HG03575 (cell line): ENCODE results near the gene ATG14.
A peak's percentile ranks its signal among the peaks of the same experiment; 100 is the strongest.
"Not testable (repeated sequence)": the region's sequence is repeated elsewhere in the genome, so short reads cannot be mapped to it uniquely, and the experiment has no call there.

Experiments used
- ATAC-seq: cut with Tn5 transposase; IDR thresholded peaks from one replicate; pipeline ENCODE4 v1.9.1; 2021; ENCODE audit not compliant: unreplicated experiment, insufficient number of reproducible peaks, low FRiP score; ENCODE audit errors: extremely low read depth

Gene ATG14

DNA sequence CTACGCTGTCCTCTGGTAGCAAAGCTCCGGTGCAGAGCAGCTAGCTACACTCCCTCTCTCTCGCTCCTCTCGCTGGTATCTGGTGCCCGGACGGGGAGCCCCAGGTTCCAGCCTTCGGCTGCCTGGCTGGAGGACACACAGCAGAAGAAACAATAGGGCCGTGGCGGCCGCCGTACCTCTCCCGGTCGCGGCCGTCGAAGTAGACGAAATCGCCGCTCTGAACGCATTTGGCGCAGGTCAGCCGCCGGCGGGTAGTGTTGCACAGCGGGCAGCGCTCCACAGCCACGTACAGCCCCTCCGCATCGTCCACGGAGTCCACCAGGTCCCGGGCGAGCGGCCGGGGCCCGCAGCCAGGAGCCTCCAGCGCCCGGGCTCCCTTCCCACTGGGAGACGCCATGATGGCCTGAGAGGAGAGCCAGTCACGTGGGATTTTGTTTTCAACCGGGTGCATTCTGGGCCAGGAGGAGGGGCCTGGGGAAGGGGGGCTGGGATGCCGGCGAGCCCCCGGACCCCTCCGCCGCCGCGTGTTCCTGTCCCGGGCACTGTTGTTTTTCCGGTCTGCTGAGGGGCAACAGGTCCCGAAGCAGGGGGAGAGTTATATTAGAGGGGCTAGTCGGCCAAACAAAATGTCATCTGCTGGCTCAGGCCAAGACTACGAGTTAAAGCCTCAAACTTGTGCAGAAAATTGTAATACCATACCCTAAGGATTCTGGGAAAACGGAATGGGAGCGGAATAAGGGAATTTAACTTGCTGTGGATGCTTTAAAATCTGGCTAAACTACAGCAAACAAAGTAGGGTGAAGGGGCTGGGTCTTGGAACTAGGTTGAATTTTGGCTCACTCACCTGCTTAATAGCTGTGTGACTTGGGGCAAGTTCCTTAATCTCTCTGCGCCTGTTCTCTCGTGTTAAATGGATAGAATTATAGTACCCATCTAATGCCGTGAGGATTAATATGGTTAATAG is at the start of gene ATG14:
Gene ATG14, minus strand, starts transcription at position 405 of the 964 bp plus-strand sequence. Its CDS starts 8 bp downstream, at position 397.
- peak; percentile 65 for ATAC-seq

DNA sequence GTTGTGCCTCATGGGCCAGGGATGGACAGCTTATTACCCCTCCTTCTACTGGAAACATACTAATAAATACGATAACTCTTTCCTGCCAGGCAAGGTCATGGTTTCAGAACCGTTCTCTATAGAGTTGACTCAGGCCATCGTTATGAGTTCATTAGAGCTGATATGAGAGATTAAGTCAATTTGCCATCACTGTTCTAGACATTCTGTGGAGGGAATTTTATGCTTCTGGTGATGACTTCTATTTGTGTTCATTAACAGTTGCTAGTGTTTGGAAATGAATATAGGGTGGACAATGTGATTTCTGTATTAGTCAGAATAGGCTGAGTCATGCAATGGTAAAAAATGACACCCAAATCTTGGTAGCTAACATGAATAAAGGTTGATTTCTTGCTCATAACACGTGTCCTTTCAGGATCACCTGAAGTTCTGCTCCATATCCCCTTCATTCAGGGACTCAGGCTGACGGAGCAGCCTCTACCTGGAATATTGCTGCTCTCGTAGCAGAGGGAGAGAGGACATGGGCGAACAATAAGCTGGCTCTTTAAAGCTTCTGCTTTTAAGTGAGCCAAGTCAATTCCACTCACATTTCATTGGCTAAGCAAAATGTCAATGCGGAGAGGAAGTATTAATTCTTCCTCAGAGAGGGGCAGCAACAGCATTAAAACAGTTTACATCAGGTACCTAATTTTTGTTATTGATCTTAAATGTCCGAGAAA is 47.3 kb upstream of the ATG14 start:
- ATAC-seq = peak; percentile 92

- no peak for ATAC-seq
Measured at GRCh38 chr14:55457496-55457895, 45.9 kb upstream of the ATG14 start.

DNA sequence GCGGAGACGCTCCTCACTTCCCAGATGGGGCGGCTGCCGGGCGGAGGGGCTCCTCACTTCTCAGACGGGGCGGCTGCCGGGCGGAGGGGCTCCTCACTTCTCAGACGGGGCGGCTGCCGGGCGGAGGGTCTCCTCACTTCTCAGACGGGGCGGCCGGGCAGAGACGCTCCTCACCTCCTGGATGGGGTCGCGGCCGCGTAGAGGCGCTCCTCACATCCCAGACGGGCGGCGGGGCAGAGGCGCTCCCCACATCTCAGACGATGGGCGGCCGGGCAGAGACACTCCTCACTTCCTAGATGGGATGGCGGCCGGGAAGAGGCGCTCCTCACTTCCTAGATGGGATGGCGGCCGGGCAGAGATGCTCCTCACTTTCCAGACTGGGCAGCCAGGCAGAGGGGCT is 44.8 kb upstream of the ATG14 start:
- ATAC-seq = not testable (repeated sequence)

DNA sequence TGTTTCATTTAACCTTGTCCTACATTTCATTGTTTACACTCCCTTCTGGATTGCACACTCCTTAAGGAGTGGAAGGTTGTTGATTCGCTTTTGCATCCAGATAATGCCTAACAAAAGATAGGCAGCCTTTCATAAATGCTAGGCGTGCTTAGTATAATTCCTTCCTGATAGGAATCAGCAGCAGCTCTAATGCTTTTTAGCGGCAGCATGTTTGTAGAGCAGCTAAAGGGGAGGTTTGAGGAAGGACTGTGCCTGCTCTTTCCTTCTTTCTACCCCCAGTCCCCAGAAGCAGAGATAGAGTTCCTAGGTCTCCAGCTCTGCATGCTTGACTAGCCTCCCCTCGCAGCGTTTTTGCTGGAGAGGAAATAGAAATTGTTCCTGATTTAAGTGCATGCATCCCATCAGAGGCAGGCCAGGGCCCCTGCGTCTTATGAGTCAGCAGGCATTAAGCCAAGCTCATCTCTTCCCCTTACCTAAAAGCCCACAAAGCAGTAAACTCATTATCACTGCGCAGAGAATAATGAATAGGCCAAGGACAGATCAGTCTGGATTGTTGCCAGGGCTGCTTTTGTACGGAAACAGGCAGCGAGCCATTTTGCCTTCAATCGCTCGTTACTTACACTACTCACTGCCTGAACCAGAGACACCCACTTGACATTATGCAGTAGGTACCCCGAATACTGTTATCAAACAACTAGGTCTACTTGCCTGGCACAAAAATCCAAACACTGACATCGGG is 42.8 kb upstream of the ATG14 start:
- no peak for ATAC-seq

GRCh38 chr14:55451950-55452349 is 40.3 kb upstream of the ATG14 start:
- no peak for ATAC-seq

- ATAC-seq = no peak
Measured at GRCh38 chr14:55451398-55451797, 39.8 kb upstream of the ATG14 start.

GRCh38 chr14:55450987-55451386 is 39.4 kb upstream of the ATG14 start:
- ATAC-seq = no peak

DNA sequence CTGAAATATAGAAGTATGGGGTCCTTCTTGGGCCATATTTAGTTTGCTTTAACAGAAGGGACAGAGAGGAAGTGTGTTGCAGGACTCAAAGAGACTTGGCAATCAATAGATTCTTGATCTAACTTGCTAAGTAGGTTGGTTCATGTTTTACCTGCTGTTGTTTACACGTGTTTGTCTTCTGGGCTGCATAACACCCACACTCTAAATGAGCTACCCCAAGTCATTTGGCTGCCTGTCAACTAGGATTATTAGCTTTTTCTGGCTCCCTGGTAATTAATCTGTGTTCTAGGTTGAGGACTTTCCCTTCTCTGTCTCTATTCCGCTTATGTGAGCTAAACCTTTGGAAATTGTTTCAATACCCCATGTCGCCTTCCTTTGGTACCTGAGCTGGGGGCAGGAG is 38.9 kb upstream of the ATG14 start:
- no peak for ATAC-seq

GRCh38 chr14:55450124-55450523 is 38.5 kb upstream of the ATG14 start:
- ATAC-seq = no peak

GRCh38 chr14:55449116-55449515 is 37.5 kb upstream of the ATG14 start:
- ATAC-seq = no peak

GRCh38 chr14:55448141-55448614 is 36.5 kb upstream of the ATG14 start:
- no peak for ATAC-seq

DNA sequence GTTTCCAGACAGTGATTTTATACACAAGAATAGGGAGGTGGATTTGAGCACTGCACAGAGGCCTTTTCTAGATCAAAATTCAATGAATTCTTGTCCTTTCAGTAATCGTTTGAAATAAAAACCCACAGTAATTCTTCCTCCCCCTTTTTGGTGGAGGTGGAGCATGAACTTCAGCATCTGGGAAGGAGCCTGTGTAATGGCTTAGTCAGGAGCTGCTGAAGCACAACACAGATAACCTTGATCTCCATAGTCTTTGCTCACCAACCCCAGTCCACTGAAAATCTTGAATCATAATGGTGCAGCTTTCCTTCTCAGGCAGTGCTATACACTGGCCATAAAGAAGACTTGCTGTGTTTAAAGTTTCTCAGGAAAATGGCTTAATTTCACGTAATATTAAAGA is 35.2 kb upstream of the ATG14 start:
- ATAC-seq = no peak

- ATAC-seq = no peak
Measured at GRCh38 chr14:55446127-55446736, 34.6 kb upstream of the ATG14 start.

DNA sequence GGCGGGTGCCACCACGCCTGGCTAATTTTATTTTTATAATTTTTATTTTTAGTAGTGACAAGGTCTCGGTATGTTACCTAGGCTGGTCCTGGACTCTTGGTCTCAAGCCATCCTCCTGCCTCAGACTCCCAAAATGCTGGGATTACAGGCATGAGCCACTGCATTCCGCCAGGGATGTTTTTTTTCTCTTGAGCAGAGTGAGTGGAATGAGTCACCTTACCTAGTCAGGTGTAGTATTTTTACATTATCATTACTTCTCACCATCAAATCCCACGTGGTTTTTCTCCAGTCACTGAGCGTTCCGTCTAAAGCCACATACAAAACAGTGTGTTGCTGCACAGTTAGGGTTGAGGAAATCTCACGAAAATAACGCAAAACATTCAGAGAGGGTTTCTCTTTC is 29.7 kb upstream of the ATG14 start:
- no peak for ATAC-seq

DNA sequence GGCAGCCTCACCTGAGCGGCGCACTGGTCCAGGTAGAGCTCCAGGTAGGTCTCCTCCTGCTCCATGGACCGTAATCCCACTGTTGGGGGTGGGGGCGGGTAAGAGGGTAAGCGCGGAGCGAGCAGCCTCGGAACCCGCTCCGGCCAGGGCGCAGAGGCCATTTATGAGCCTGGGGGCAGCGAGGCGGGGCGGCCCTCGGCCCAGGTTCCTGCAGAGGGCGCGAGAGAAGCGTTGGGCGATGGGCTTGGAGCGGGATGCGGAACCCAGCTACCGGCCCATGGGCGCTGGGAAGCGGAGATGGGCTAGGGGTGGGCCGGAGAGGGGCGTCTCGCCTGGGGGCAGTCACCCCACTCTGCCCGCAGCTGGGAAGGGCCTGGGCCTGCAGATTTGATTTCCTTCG is 28.8 kb upstream of the ATG14 start, which contains the start of gene TBPL2:
Gene TBPL2, minus strand, starts transcription at position 232 of the 400 bp plus-strand sequence. Its CDS starts 167 bp downstream, at position 65.
- no peak for ATAC-seq

- no peak for ATAC-seq
Measured at GRCh38 chr14:55438066-55438683, 26.5 kb upstream of the ATG14 start.

DNA sequence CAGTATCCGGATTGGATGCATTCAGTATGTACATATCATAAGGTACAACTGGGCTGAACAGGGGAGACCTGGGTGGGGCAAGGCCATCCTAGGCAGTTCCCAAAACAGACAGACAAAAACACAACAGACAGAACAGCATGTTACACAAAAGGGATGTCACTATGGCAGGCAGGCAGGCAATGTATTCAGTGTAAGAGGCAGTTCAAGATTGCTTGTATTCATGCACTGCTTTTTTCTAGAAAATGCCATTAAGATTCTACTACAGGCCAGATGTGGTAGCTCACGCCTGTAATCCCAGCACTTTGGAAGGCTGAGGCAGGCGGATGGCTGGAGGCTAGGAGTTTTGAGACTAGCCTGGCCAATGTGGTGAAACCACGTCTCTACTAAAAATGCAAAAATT is 25.3 kb upstream of the ATG14 start:
- no peak for ATAC-seq
